Fibroblast of the conjunctiva (primary cell): ENCODE measurements around the gene TEX35.

Experiments used
- DNase-seq: peaks from one replicate; pipeline ENCODE4 v3.0.0-alpha.2; 2010; ENCODE audit warnings: low read depth

Gene TEX35

GRCh38 chr1:178512566-178513277 lies at the start of gene TEX35:
Gene TEX35, plus strand, starts transcription at chr1:178513109. Its CDS starts 80 bp downstream, at chr1:178513189.
- no peak for DNase-seq

GRCh38 chr1:178464141-178464540 lies 48.8 kb upstream of the TEX35 start:
- no peak for DNase-seq

- peak; percentile 5 for DNase-seq
Observed at GRCh38 chr1:178464566-178464965, 48.3 kb upstream of the TEX35 start.

GRCh38 chr1:178465011-178465410 lies 47.9 kb upstream of the TEX35 start:
- DNase-seq, result peak; percentile 36

GRCh38 chr1:178467837-178468236 lies 45.1 kb upstream of the TEX35 start:
- no peak for DNase-seq

GRCh38 chr1:178470411-178470960 lies 42.4 kb upstream of the TEX35 start:
- no peak for DNase-seq

GRCh38 chr1:178472531-178472930 lies 40.4 kb upstream of the TEX35 start:
- DNase-seq, result no peak

GRCh38 chr1:178477373-178477772 lies 35.5 kb upstream of the TEX35 start:
- DNase-seq, result no peak

- DNase-seq, result no peak
Observed at GRCh38 chr1:178477841-178478240, 35.1 kb upstream of the TEX35 start.

GRCh38 chr1:178483251-178483957 lies 29.5 kb upstream of the TEX35 start:
- no peak for DNase-seq

- no peak for DNase-seq
Observed at GRCh38 chr1:178484698-178485225, 28.1 kb upstream of the TEX35 start.

GRCh38 chr1:178485541-178485981 lies 27.3 kb upstream of the TEX35 start:
- DNase-seq, result no peak

- no peak for DNase-seq
Observed at GRCh38 chr1:178486100-178487069, 26.5 kb upstream of the TEX35 start.

- no peak for DNase-seq
Observed at GRCh38 chr1:178487070-178487615, 25.8 kb upstream of the TEX35 start.

GRCh38 chr1:178488393-178488792 lies 24.5 kb upstream of the TEX35 start:
- DNase-seq, result no peak

GRCh38 chr1:178489399-178489798 lies 23.5 kb upstream of the TEX35 start:
- DNase-seq, result no peak

- no peak for DNase-seq
Observed at GRCh38 chr1:178490136-178490535, 22.8 kb upstream of the TEX35 start.

- no peak for DNase-seq
Observed at GRCh38 chr1:178490967-178491366, 21.9 kb upstream of the TEX35 start.

- DNase-seq, result no peak
Observed at GRCh38 chr1:178491721-178492120, 21.2 kb upstream of the TEX35 start.

GRCh38 chr1:178492341-178492740 lies 20.6 kb upstream of the TEX35 start:
- DNase-seq, result no peak

- DNase-seq, result no peak
Observed at GRCh38 chr1:178493301-178493741, 19.6 kb upstream of the TEX35 start.
